GM12873 (cell line): ENCODE measurements around the gene CYP27A1.

Experiments
- CTCF ChIP-seq: IDR thresholded peaks from 2 replicates; pipeline ENCODE4 v1.5.1; 2012; ENCODE audit warnings: low read depth, mild to moderate bottlenecking, moderate library complexity, low read length, control low read depth; ENCODE audit not compliant: insufficient read depth; ENCODE audit errors: missing control alignments

CYP27A1 gene

GRCh38 chr2:218828477-218828778 lies 46.5 kb downstream of the CYP27A1 start:
- no peak for TF ChIP-seq CTCF

GRCh38 chr2:218829868-218830451 lies 48.0 kb downstream of the CYP27A1 start:
- no peak for TF ChIP-seq CTCF

- no peak for TF ChIP-seq CTCF
Observed at GRCh38 chr2:218830526-218831306, 48.8 kb downstream of the CYP27A1 start.

GRCh38 chr2:218831378-218831990 lies 49.5 kb downstream of the CYP27A1 start, which contains the start of gene PRKAG3:
TSS of gene PRKAG3 (minus strand) at chr2:218831803.
- TF ChIP-seq CTCF: no peak

- TF ChIP-seq CTCF: no peak
Observed at GRCh38 chr2:218832081-218832480, 50.1 kb downstream of the CYP27A1 start.

- TF ChIP-seq CTCF: no peak
Observed at GRCh38 chr2:218832520-218832919, 50.6 kb downstream of the CYP27A1 start.

GRCh38 chr2:218833023-218833609 lies 51.2 kb downstream of the CYP27A1 start:
- no peak for TF ChIP-seq CTCF
